GM19372 (cell line): ENCODE results near the gene WDR6.

Experiments
- ATAC-seq: cut with Tn5 transposase; IDR thresholded peaks from one replicate; pipeline ENCODE4 v1.9.1; 2021; ENCODE audit warnings: mild to moderate bottlenecking, low read depth, moderate library complexity; ENCODE audit not compliant: unreplicated experiment

The WDR6 gene

DNA sequence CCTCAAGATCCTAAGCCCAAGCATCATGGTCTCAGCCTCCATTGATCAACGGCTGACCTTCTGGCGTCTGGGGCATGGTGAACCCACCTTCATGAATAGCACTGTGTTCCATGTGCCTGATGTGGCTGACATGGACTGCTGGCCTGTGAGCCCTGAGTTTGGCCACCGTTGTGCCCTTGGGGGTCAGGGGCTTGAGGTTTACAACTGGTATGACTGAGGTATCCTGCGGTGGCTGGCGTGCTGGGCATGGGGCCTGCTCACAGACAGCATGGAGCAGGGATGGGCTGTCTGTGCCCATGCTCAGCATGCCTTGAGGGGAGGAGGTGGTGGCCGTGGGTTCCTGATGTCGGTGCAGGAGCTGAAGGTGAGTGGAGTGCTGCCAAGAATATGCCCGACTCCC lies 7.9 kb downstream of the WDR6 start:
- no peak for ATAC-seq

- ATAC-seq, result no peak
Measured at GRCh38 chr3:49015765-49016164, 8.6 kb downstream of the WDR6 start.

GRCh38 chr3:49016414-49017228 lies 9.4 kb downstream of the WDR6 start:
- ATAC-seq, result no peak

GRCh38 chr3:49017229-49017970 lies 10.2 kb downstream of the WDR6 start:
- no peak for ATAC-seq

- no peak for ATAC-seq
Measured at GRCh38 chr3:49017971-49018706, 10.9 kb downstream of the WDR6 start, which contains the start of gene DALRD3. Gene DALRD3, minus strand, starts transcription at chr3:49018580. Its CDS starts 16 bp downstream, at chr3:49018564.

DNA sequence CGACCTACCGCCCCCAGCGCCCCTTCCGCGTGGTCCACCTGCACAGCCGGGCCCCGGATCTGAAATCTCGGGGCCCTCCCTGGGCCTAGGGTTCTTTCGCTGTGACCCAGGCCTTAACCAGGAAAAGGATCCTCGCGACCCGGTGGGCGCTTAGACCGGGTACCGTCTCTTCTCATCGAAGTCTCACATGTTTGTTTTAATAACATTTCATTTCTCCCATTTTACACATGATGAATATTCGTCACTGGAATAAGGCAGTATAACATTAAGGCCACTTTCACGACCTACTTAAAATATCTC lies 11.5 kb downstream of the WDR6 start:
- ATAC-seq, result no peak

DNA sequence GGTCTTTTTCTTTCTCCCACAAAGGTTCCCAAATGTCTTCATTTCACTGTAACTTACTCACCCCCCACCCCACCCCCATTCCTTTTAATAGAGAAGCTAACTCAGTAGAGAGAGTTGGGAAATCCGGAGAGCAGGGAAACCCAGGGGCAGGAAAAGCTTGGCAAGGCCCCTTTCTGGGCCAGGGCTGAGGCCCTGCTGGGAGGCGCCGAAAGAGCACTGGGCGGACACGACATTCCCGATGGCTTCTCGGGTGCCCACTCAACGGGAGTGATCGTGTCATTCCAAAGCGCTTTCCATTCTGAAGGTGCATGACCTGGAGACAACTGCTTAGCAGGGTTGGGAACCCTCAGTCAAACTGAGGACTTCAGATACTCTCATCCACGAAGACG lies 12.7 kb downstream of the WDR6 start:
- no peak for ATAC-seq

- ATAC-seq, result peak; percentile 2
Measured at GRCh38 chr3:49020330-49021212, 13.4 kb downstream of the WDR6 start.

DNA sequence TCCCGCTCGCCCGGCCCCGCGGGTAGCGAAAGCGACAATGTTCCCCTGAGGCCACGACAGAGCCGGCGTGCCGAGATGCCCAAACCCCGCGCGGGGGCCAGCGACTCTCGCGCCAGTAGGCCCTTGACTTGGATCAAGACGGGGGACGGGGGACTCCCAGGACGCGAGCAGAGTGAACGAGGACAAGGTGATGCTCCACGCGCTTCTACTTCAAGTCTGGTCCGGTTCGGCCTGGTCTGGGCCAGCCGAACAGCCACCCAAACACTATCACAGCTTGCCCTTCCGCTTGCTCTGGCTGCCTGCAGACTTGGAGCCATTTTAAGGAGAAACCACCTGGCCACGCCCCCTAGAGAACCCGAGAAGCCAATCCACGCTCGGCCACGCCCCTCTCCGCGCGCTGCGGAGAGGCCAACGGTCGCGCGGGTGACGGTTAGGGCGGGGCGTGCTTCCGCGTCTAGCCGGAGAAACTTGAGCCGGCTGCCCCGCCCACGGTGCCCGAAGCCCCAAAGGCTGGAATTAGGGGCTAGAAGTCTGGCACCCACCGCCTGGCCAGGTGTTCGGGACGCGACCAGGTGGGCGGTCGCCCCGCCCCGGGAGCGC lies 14.1 kb downstream of the WDR6 start:
- ATAC-seq, result peak; percentile 42

GRCh38 chr3:49021813-49022687 lies 14.9 kb downstream of the WDR6 start, which contains the start of gene NDUFAF3:
Gene NDUFAF3, plus strand, starts transcription at chr3:49022121. Its CDS starts 24 bp downstream, at chr3:49022145.
- peak; percentile 46 for ATAC-seq

- no peak for ATAC-seq
Measured at GRCh38 chr3:49022688-49023171, 15.5 kb downstream of the WDR6 start.

DNA sequence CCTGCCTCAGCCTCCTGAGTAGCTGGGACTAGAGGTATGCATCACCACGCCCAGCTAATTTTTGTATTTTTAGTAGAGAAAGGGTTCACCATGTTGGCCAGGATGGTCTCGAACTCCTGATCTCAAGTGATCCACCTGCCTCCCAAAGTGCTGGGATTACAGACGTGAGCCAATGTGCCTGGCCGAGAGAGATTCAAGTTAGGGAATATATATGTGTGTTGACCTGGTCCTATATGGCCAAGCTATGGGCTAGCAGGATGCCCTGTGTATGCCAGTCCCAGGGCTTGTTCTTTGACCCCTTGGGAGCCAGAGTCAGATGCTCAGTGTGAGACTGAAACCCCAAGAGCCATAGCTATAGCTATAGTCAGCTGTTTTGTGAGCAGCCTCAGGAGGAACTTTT lies 16.6 kb downstream of the WDR6 start:
- ATAC-seq, result no peak

DNA sequence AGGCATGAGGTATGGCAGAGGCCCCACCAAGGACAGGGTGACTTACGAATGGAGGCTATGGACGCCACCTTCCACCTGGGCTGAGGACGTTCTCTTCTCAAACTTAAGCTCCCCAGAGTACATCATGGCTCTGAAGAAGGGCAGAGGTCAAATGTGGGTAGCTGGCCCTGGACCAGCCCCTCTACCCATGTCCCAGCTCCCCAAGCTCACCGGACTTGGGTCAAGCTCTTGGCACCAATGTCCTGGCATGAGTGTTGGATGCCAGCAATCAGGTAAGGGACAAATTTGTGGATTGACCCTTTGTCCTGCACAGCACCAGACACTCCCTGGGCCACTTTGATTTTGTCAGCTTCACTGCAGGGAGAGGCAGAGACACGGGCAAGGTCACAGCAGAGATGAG lies 17.3 kb downstream of the WDR6 start:
- no peak for ATAC-seq

DNA sequence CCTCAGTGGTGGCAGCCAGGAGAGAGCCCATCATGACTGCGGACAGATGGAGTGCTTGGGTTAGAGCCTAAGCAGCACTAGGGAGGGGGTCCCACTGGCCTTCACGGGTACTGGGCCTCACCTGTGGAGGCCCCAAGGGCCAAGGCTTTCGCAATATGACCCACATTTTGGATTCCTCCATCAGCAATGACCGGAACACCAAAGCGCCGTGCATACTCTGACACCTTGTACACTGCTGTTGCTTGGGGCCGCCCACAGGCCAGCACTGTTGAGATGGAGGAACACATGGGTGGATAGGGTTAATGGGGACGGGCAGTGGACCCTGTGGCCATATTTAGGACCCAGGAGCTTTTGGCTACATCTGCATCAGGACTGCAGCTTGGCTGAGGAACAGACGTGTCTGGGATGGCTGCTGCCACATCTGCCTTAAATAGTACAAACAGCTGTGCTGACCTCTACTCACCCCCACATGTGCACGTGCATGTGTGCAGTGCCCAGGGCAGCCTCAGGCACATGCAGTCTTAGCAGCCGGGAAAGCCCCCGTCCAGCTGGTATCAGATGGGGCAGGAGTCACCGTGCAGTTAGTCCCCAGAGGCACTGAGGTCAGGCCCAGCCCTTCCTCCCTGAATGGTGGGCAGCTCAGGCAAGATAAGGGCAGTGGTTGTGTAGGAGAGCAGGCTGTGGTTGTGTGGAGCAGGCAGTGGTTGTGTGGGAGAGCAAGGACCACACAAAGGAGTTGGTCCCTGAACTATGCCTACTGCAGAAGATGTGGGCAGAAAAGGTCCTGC lies 18.0 kb downstream of the WDR6 start:
- ATAC-seq, result no peak

DNA sequence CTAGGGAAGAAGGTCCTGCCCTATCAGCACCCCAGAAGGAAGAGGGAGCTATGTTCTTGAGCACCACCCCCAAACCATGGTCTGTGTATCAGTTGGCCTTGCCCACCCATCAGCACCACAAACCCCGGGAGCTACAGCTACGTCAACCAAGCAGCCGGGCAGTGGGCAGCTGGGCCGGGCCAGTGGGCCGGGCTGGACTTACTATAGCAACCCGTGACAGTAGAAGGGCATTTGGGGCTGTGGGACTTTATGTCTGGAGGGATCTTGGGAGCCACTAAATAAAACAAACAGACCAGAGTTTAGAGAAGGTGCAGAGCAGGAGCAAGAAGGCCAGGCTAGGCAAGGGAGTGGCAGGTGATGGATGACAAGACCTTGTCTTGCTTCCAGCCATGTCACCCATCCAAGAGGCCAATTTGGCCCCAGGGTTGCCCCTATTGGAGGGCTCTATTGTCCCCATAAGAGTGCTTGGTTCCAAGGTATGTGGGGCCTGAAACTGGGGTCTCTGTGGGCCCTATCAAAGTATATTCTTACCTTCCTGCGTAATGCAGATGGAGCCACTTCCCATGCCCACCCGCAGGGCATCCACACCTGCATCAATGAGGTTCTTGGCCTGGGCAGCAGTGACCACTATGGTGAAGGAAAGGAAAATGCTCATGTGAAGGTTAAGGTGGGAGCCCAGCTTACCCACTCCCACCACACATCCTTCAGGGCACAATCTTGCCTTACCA lies 18.8 kb downstream of the WDR6 start:
- ATAC-seq, result no peak

GRCh38 chr3:49026536-49026935 lies 19.3 kb downstream of the WDR6 start:
- no peak for ATAC-seq

- no peak for ATAC-seq
Measured at GRCh38 chr3:49027634-49028033, 20.4 kb downstream of the WDR6 start.
